Breast epithelium (tissue), 3 donors: ENCODE data around the gene RNF167.

Experiments
- POLR2A ChIP-seq: fragments of 450-650 bp; IDR thresholded peaks from one replicate; pipeline ENCODE4 v1.6.1; 2016; ENCODE audit warnings: antibody characterized with exemption, mild to moderate bottlenecking, moderate library complexity
- POLR2AphosphoS5 ChIP-seq, 3 donors: sonication (generic); formaldehyde crosslinking; IDR thresholded peaks; one replicate each; pipeline ENCODE4 v1.6.1; 2017; ENCODE audit warnings: antibody characterized with exemption in 3 of 3

DNA sequence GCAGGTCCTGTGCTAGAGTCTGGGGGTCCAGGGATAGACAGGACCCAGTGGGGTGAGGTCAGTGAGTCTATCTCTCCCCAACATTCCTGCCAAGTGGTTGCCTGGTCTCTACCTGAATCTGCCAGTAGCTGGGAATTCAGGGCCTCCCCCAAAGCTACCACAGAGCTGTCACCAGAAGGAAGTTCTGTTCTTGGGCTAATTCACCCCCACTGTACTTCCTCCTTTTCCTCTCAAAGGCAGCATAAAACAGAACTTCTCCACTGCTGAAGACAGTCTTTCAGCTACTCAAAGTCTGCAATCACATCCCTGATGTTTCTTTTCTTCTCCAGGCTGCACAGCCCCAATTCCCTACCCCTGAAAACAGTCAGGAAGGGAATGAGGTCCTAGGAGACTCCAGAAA, 38.7 kb downstream of the RNF167 start:
- TF ChIP-seq POLR2A (no peak), POLR2AphosphoS5 (IDR thresholded peaks at IDR 0.05) (no peak)
